ENCODE measurements around the gene DDT. TPM values are rescaled to one million over a fixed set of nuclear protein-coding genes. Genes with fewer than 3 reads are reported as not detected.
"Not testable (repeated sequence)": the region's sequence is repeated elsewhere in the genome, so short reads cannot be mapped to it uniquely, and the experiment has no call there.

DDT gene
- total and polyA plus RNA-seq, 4 donors: 111 to 268 (median 175) TPM

DNA sequence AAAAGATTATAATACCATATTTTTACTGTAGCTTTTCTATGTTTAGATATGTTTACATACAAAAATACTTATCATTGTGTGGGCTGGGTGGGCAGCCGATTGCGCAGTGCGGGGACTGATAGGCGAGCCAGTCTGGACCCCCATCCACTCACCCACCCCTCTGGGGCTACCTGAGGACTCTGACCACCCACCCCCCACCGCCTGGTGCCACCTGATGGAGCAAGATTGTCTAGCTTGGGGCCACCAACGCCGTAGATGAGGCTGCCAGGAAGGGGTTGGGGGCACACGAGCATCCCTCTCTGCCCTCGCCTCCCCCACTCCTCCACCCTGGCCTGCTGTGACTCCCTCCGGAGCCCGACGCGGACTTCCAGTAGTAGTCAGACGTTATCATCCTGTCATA is 47.7 kb downstream of the DDT start:
- 73 to 78% methylated on average over 14 of the region's 14 CpGs for WGBS, 2 donors
- no peak overlapping the region for H3K4me3 ChIP-seq
- ATAC-seq (ENCODE audit: insufficient read depth, low FRiP score) (no peak), DNase-seq (no peak)
- H3K27ac ChIP-seq (ENCODE audit: low read depth in 1 of 2, low read length in 1 of 2): no peak overlapping the region
- no peaks in the 10 kb centered on the region for H3K4me1 ChIP-seq (ENCODE audit: control insufficient read depth in 5 of 5, insufficient read depth in 5 of 5, low read length in 5 of 5)
- TF ChIP-seq, protein P1, sequence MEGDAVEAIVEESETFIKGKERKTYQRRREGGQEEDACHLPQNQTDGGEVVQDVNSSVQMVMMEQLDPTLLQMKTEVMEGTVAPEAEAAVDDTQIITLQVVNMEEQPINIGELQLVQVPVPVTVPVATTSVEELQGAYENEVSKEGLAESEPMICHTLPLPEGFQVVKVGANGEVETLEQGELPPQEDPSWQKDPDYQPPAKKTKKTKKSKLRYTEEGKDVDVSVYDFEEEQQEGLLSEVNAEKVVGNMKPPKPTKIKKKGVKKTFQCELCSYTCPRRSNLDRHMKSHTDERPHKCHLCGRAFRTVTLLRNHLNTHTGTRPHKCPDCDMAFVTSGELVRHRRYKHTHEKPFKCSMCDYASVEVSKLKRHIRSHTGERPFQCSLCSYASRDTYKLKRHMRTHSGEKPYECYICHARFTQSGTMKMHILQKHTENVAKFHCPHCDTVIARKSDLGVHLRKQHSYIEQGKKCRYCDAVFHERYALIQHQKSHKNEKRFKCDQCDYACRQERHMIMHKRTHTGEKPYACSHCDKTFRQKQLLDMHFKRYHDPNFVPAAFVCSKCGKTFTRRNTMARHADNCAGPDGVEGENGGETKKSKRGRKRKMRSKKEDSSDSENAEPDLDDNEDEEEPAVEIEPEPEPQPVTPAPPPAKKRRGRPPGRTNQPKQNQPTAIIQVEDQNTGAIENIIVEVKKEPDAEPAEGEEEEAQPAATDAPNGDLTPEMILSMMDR (IDR thresholded peaks at IDR 0.05; ENCODE audit: control extremely low read depth, extremely low read depth): no peak
- H3K9me3 ChIP-seq (ENCODE audit: control insufficient read depth in 4 of 4, insufficient read depth in 3 of 4, low read length in 3 of 4): peaks cover 0 to 10% (median 2%) of the 10 kb centered on the region in 4 donors
- peaks cover 0 to 32% (median 19%) of the 10 kb centered on the region in 4 donors for H3K36me3 ChIP-seq (ENCODE audit: control insufficient read depth in 4 of 4, insufficient read depth in 4 of 4, low read length in 4 of 4)
- no peak overlapping the region for H3K9ac ChIP-seq (ENCODE audit: insufficient read depth in 1 of 2, low read length in 2 of 2)
- H3K27me3 ChIP-seq (ENCODE audit: control insufficient read depth in 3 of 3, insufficient read depth in 3 of 3, low read length in 2 of 3): no peaks in the 10 kb centered on the region

DNA sequence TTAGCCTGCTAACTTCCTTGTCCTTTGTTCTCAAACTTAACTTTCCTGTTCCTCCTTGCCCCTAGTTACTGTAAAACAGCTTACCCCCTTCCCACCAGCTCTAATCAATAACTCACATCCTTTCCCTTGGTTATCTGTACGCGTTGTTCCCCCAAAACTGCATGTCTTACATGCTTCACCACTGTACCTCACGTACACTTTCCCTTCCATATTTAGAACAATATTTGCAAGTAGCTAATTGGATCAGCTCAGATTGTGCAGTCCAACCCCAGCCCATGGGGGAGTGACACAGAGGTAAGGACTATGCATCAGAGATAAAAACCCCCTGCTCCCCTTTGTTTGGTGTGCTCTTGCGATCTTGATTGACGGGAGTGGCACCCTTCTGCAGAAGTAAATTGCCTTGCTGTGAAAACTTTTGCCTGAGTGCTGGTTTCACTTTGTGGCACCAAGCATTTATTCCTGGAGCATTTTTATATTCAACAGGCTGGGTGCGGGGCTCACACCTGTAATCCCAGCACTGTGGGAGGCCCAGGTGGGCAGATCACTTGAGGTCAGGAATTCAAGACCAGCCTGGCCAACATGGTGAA is 49.1 kb downstream of the DDT start:
- ATAC-seq (ENCODE audit: insufficient read depth, low FRiP score) (no peak), DNase-seq (no peak)
- peaks cover 0 to 32% (median 17%) of the 10 kb centered on the region in 4 donors for H3K36me3 ChIP-seq (ENCODE audit: control insufficient read depth in 4 of 4, insufficient read depth in 4 of 4, low read length in 4 of 4)
- H3K9ac ChIP-seq (ENCODE audit: insufficient read depth in 1 of 2, low read length in 2 of 2): no peak overlapping the region
- WGBS, 2 donors: 82 to 90% methylated on average over 6 of the region's 6 CpGs
- no peaks in the 10 kb centered on the region for H3K27me3 ChIP-seq (ENCODE audit: control insufficient read depth in 3 of 3, insufficient read depth in 3 of 3, low read length in 2 of 3)
- H3K4me3 ChIP-seq: no peak overlapping the region
- TF ChIP-seq, protein P1 (IDR thresholded peaks at IDR 0.05; ENCODE audit: control extremely low read depth, extremely low read depth): no peak
- no peaks in the 10 kb centered on the region for H3K4me1 ChIP-seq (ENCODE audit: control insufficient read depth in 5 of 5, insufficient read depth in 5 of 5, low read length in 5 of 5)
- peaks cover 0 to 10% (median 2%) of the 10 kb centered on the region in 4 donors for H3K9me3 ChIP-seq (ENCODE audit: control insufficient read depth in 4 of 4, insufficient read depth in 3 of 4, low read length in 3 of 4)
- no peak overlapping the region for H3K27ac ChIP-seq (ENCODE audit: low read depth in 1 of 2, low read length in 1 of 2)

DNA sequence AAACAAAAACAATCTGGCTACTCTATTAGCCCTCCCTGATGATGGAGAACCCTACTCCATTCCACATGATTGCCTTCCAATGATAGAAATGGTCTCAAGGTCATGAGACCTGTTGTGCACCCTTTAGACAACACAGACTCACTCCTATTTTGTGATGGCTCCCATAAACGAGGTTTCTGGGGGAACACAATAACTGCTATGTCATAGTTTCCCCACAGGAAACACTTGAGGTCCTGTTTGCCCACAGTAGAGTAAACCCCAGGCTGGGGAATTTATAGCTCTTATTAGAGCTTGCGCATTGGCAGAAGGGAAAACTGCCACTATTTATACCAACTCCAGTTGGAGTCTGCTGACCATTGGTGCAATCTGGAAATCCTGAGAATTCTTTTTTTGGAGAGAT is 51.3 kb downstream of the DDT start:
- Histone ChIP-seq H3K4me1 (ENCODE audit: control insufficient read depth in 5 of 5, insufficient read depth in 5 of 5, low read length in 5 of 5) (no peaks in the 10 kb centered on the region), H3K36me3 (ENCODE audit: control insufficient read depth in 4 of 4, insufficient read depth in 4 of 4, low read length in 4 of 4) (peaks cover 0 to 20% (median 12%) of the 10 kb centered on the region in 4 donors), H3K9me3 (ENCODE audit: control insufficient read depth in 4 of 4, insufficient read depth in 3 of 4, low read length in 3 of 4) (peaks cover 0 to 10% (median 2%) of the 10 kb centered on the region in 4 donors), H3K27ac (ENCODE audit: low read depth in 1 of 2, low read length in 1 of 2) (no peak overlapping the region), H3K9ac (ENCODE audit: insufficient read depth in 1 of 2, low read length in 2 of 2) (no peak overlapping the region), H3K27me3 (ENCODE audit: control insufficient read depth in 3 of 3, insufficient read depth in 3 of 3, low read length in 2 of 3) (no peaks in the 10 kb centered on the region), H3K4me3 (no peak overlapping the region)
- 27 to 58% methylated on average over 2 of the region's 2 CpGs for WGBS, 2 donors
- ATAC-seq (ENCODE audit: insufficient read depth, low FRiP score) (no peak), DNase-seq (no peak)
- TF ChIP-seq, protein P1 (IDR thresholded peaks at IDR 0.05; ENCODE audit: control extremely low read depth, extremely low read depth): no peak

DNA sequence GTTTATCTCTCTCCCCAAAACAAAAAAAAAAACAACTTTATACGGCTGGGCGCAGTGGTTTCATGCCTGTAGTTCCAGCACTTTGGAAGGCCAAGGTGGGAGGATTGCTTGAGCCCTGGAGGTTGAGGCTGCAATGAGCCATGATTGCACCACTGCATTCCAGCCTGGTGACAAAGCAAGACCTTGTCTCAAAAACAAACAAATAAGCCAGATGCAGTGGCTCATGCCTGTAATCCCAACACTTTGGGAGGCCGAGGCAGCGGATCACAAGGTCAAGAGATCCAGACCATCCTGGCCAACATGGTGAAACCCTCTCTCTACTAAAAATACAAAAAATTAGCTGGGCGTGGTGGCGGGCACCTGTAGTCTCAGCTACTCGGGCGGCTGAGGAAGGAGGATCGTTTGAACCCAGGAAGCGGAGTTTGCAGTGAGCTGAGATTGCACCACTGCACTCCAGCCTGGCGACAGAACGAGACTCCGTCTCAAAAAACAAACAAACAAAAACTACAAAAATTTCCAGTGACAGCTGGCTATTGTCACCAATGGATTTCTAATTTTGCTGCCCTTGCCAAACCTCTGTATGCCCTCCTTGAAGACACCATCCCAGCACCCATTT is 52.5 kb downstream of the DDT start:
- ATAC-seq (ENCODE audit: insufficient read depth, low FRiP score); H3K27me3 ChIP-seq (ENCODE audit: control insufficient read depth in 3 of 3, insufficient read depth in 3 of 3, low read length in 2 of 3); H3K27ac ChIP-seq (ENCODE audit: low read depth in 1 of 2, low read length in 1 of 2); H3K9ac ChIP-seq (ENCODE audit: insufficient read depth in 1 of 2, low read length in 2 of 2); H3K4me1 ChIP-seq (ENCODE audit: control insufficient read depth in 5 of 5, insufficient read depth in 5 of 5, low read length in 5 of 5); H3K4me3 ChIP-seq; DNase-seq: not testable (repeated sequence)
- WGBS, 2 donors: 81 to 89% methylated on average over 13 of the region's 13 CpGs
- H3K36me3 ChIP-seq (ENCODE audit: control insufficient read depth in 4 of 4, insufficient read depth in 4 of 4, low read length in 4 of 4): peaks cover 0 to 20% (median 11%) of the 10 kb centered on the region in 4 donors
- peaks cover 0 to 10% (median 2%) of the 10 kb centered on the region in 4 donors for H3K9me3 ChIP-seq (ENCODE audit: control insufficient read depth in 4 of 4, insufficient read depth in 3 of 4, low read length in 3 of 4)

Other genes with a start within 250 kb of the DDT start
- gene ZNF70, start 223.3 kb downstream of the DDT start, total RNA-seq: 1 to 10 TPM; 5.8 to 6.9 TPM
- gene ZNF70, start 223.3 kb downstream of the DDT start, polyA plus RNA-seq: 1 to 10 TPM in 1 of 2 donors, under 1 TPM in 1; 0.98 to 1.5 TPM
- not detected for gene VPREB3, start 220.0 kb downstream of the DDT start, total RNA-seq
- gene VPREB3, start 220.0 kb downstream of the DDT start, polyA plus RNA-seq: 1 to 10 TPM in 1 of 2 donors, under 1 TPM in 1; 0.39 to 1.4 TPM
- 10 to 100 TPM; 12.0 to 18.7 TPM for gene C22orf15, start 211.5 kb downstream of the DDT start, total RNA-seq
- 1 to 10 TPM; 3.0 to 8.7 TPM for gene C22orf15, start 211.5 kb downstream of the DDT start, polyA plus RNA-seq
- 100 to 1,000 TPM in 1 of 2 donors, 10 to 100 TPM in 1; 16.6 to 128 TPM for gene CHCHD10, start 206.5 kb downstream of the DDT start, total RNA-seq
- 100 to 1,000 TPM in 1 of 2 donors, 10 to 100 TPM in 1; 37.2 to 174 TPM for gene CHCHD10, start 206.5 kb downstream of the DDT start, polyA plus RNA-seq
- 1 to 10 TPM; 2.2 to 2.6 TPM for gene MMP11, start 201.6 kb downstream of the DDT start, total RNA-seq
- gene MMP11, start 201.6 kb downstream of the DDT start, polyA plus RNA-seq: under 1 TPM; 0.43 to 0.68 TPM
- 10 to 100 TPM; 39.2 to 69.6 TPM for gene SMARCB1, start 187.5 kb downstream of the DDT start, total RNA-seq
- gene SMARCB1, start 187.5 kb downstream of the DDT start, polyA plus RNA-seq: 10 to 100 TPM; 41.0 to 54.6 TPM
- gene DERL3, start 135.4 kb downstream of the DDT start, total RNA-seq: 10 to 100 TPM in 1 of 2 donors, 1 to 10 TPM in 1; 6.1 to 15.1 TPM
- gene DERL3, start 135.4 kb downstream of the DDT start, polyA plus RNA-seq: 1 to 10 TPM; 6.7 to 8.4 TPM
- 10 to 100 TPM; 11.1 to 14.1 TPM for gene SLC2A11, start 116.6 kb downstream of the DDT start, total RNA-seq
- gene SLC2A11, start 116.6 kb downstream of the DDT start, polyA plus RNA-seq: 1 to 10 TPM; 3.9 to 9.6 TPM
- 100 to 1,000 TPM in 1 of 2 donors, 10 to 100 TPM in 1; 71.8 to 751 TPM for gene MIF, start 80.1 kb downstream of the DDT start, total RNA-seq
- 100 to 1,000 TPM; 850 to 887 TPM for gene MIF, start 80.1 kb downstream of the DDT start, polyA plus RNA-seq
- gene GSTT2B, start 13.2 kb downstream of the DDT start, total RNA-seq: 10 to 100 TPM in 1 of 2 donors, 1 to 10 TPM in 1; 2.0 to 22.3 TPM
- gene GSTT2B, start 13.2 kb downstream of the DDT start, polyA plus RNA-seq: 10 to 100 TPM in 1 of 2 donors, 1 to 10 TPM in 1; 8.9 to 22.9 TPM
- gene DDTL, start 7.6 kb downstream of the DDT start, total RNA-seq: 1 to 10 TPM in 1 of 2 donors, under 1 TPM in 1; 0.37 to 3.5 TPM
- 1 to 10 TPM; 1.4 to 4.4 TPM for gene DDTL, start 7.6 kb downstream of the DDT start, polyA plus RNA-seq
- 1 to 10 TPM in 1 of 2 donors, not detected in 1; 4.9 TPM for gene GSTT2, start 5.7 kb upstream of the DDT start, total RNA-seq
- 1 to 10 TPM in 1 of 2 donors, under 1 TPM in 1; 0.22 to 3.1 TPM for gene GSTT2, start 5.7 kb upstream of the DDT start, polyA plus RNA-seq
- gene GSTT4, start 31.0 kb upstream of the DDT start, total RNA-seq: not detected
- not detected for gene GSTT4, start 31.0 kb upstream of the DDT start, polyA plus RNA-seq
- gene CABIN1, start 36.9 kb upstream of the DDT start, total RNA-seq: 100 to 1,000 TPM in 1 of 2 donors, 10 to 100 TPM in 1; 69.1 to 109 TPM
- 10 to 100 TPM; 22.4 to 44.9 TPM for gene CABIN1, start 36.9 kb upstream of the DDT start, polyA plus RNA-seq
- 10 to 100 TPM; 15.9 to 82.6 TPM for gene SUSD2, start 207.0 kb upstream of the DDT start, total RNA-seq
- 100 to 1,000 TPM in 1 of 2 donors, 10 to 100 TPM in 1; 16.8 to 192 TPM for gene SUSD2, start 207.0 kb upstream of the DDT start, polyA plus RNA-seq